SK-N-SH treated with all-trans-retinoic acid at 6 μM for 48 hours (cell line): ENCODE measurements around the gene ABCC1.

Experiments used
- ARNTL ChIP-seq: fragments of 450-650 bp; formaldehyde crosslinking; IDR thresholded peaks from 2 replicates; pipeline ENCODE4 v1.5.0; 2020; ENCODE audit warnings: low read depth, mild to moderate bottlenecking, moderate library complexity, borderline replicate concordance
- CSDC2 ChIP-seq: fragments of 250-450 bp; sonication (Bioruptor Pico); IDR thresholded peaks from 2 replicates; pipeline ENCODE4 v1.5.0; 2020; ENCODE audit warnings: mild to moderate bottlenecking, moderate library complexity
- ESRRG ChIP-seq: fragments of 250-450 bp; sonication (Bioruptor Pico); IDR thresholded peaks from 2 replicates; pipeline ENCODE4 v1.6.1; 2021; ENCODE audit warnings: mild to moderate bottlenecking
- GLIS3 ChIP-seq: fragments of 250-450 bp; sonication (Bioruptor Pico); IDR thresholded peaks from 2 replicates; pipeline ENCODE4 v1.5.0; 2020; ENCODE audit warnings: mild to moderate bottlenecking, moderate library complexity
- ISL1 ChIP-seq: fragments of 250-450 bp; sonication (Bioruptor Pico); IDR thresholded peaks from 2 replicates; pipeline ENCODE4 v2.1.2; 2022; ENCODE audit warnings: mild to moderate bottlenecking, moderate library complexity
- POU6F1 ChIP-seq: fragments of 250-450 bp; sonication (Bioruptor Pico); IDR thresholded peaks from 2 replicates; pipeline ENCODE4 v1.8.0; 2021; ENCODE audit warnings: low read depth, mild to moderate bottlenecking, moderate library complexity, borderline replicate concordance
- PPARA ChIP-seq: fragments of 250-450 bp; sonication (Bioruptor Pico); IDR thresholded peaks from 2 replicates; pipeline ENCODE4 v1.5.0; 2020; ENCODE audit warnings: mild to moderate bottlenecking, borderline replicate concordance
- TCF4 ChIP-seq: fragments of 250-450 bp; sonication (Bioruptor Pico); IDR thresholded peaks from 2 replicates; pipeline ENCODE4 v1.8.0; 2021; ENCODE audit warnings: mild to moderate bottlenecking, moderate library complexity, borderline replicate concordance
- ZFP3 ChIP-seq: fragments of 250-450 bp; sonication (Bioruptor Pico); IDR thresholded peaks from 2 replicates; pipeline ENCODE4 v1.5.0; 2020; ENCODE audit warnings: mild to moderate bottlenecking, moderate library complexity
- ZFP30 ChIP-seq: fragments of 450-650 bp; formaldehyde crosslinking; IDR thresholded peaks from 2 replicates; pipeline ENCODE4 v1.5.0; 2022; ENCODE audit warnings: mild to moderate bottlenecking, moderate library complexity
- ZNF70 ChIP-seq: fragments of 450-650 bp; formaldehyde crosslinking; IDR thresholded peaks from 2 replicates; pipeline ENCODE4 v1.5.0; 2020; ENCODE audit warnings: mild to moderate bottlenecking, moderate library complexity
- ZNF8 ChIP-seq: fragments of 450-650 bp; formaldehyde crosslinking; IDR thresholded peaks from 2 replicates; pipeline ENCODE4 v1.5.0; 2020; ENCODE audit warnings: mild to moderate bottlenecking, moderate library complexity
- TF ChIP-seq, protein P1 (sequence below): fragments of 250-450 bp; sonication (Bioruptor Pico); IDR thresholded peaks from 2 replicates; pipeline ENCODE4 v1.8.0; 2020; ENCODE audit warnings: mild to moderate bottlenecking, moderate library complexity, borderline replicate concordance

GRCh38 chr16:16150117-16150877 lies 200.9 kb downstream of the ABCC1 start:
- no peak for TF ChIP-seq ARNTL
- no peak for TF ChIP-seq POU6F1 (CRISPR knock-in tag)
- no peak for TF ChIP-seq CSDC2 (CRISPR knock-in tag)
- TF ChIP-seq ZFP3 (CRISPR knock-in tag), result no peak
- no peak for TF ChIP-seq ZNF8 (CRISPR knock-in tag)
- TF ChIP-seq, protein P1, sequence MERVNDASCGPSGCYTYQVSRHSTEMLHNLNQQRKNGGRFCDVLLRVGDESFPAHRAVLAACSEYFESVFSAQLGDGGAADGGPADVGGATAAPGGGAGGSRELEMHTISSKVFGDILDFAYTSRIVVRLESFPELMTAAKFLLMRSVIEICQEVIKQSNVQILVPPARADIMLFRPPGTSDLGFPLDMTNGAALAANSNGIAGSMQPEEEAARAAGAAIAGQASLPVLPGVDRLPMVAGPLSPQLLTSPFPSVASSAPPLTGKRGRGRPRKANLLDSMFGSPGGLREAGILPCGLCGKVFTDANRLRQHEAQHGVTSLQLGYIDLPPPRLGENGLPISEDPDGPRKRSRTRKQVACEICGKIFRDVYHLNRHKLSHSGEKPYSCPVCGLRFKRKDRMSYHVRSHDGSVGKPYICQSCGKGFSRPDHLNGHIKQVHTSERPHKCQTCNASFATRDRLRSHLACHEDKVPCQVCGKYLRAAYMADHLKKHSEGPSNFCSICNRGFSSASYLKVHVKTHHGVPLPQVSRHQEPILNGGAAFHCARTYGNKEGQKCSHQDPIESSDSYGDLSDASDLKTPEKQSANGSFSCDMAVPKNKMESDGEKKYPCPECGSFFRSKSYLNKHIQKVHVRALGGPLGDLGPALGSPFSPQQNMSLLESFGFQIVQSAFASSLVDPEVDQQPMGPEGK (CRISPR knock-in tag), result no peak
- no peak for TF ChIP-seq ZNF70 (CRISPR knock-in tag)
- TF ChIP-seq TCF4, result no peak
- TF ChIP-seq ISL1 (CRISPR knock-in tag), result no peak
- TF ChIP-seq GLIS3 (CRISPR knock-in tag), result no peak
- no peak for TF ChIP-seq ESRRG (CRISPR knock-in tag)
- TF ChIP-seq ZFP30 (CRISPR knock-in tag), result no peak
- no peak for TF ChIP-seq PPARA (CRISPR knock-in tag)
